GM23338 (cell line): Measurements from ENCODE around the gene CSF2. TPM values are rescaled to one million over a fixed set of nuclear protein-coding genes. Genes with fewer than 3 reads are reported as not detected.

Experiments used
- ATAC-seq: fragments of 200-7000 bp; cut with Tn5 transposase; 3 replicates; pipeline ENCODE4 v1.9.1; 2020
- DNase-seq: peaks from one replicate; pipeline ENCODE4 v3.0.0-alpha.2; 2015; ENCODE audit warnings: low spot score
- H2AFZ ChIP-seq: fragments of 200-600 bp; sonication (generic); 2 replicates; pipeline ENCODE4 v1.8.0; 2016; ENCODE audit warnings: antibody characterized with exemption, mild to moderate bottlenecking, moderate library complexity
- H3F3A ChIP-seq: fragments of 200-600 bp; sonication (generic); replicated peaks from 2 replicates; pipeline ENCODE4 v1.8.0; 2017; ENCODE audit warnings: antibody characterized with exemption, mixed run types, low read depth
- H3K27ac ChIP-seq: fragments of 200-600 bp; sonication (generic); 2 replicates; pipeline ENCODE4 v1.6.1; 2016; ENCODE audit warnings: low read depth
- H3K27me3 ChIP-seq: fragments of 200-600 bp; sonication (generic); 2 replicates; pipeline ENCODE4 v1.8.0; 2016; ENCODE audit warnings: mild to moderate bottlenecking, mixed run types, moderate library complexity; ENCODE audit not compliant: insufficient read depth
- H3K36me3 ChIP-seq: fragments of 200-600 bp; sonication (generic); 2 replicates; pipeline ENCODE4 v1.8.0; 2016; ENCODE audit warnings: mild to moderate bottlenecking; ENCODE audit not compliant: insufficient read depth
- H3K4me1 ChIP-seq: fragments of 200-600 bp; sonication (generic); 2 replicates; pipeline ENCODE4 v1.8.0; 2016; ENCODE audit warnings: mild to moderate bottlenecking, moderate library complexity; ENCODE audit not compliant: insufficient read depth
- H3K4me2 ChIP-seq: fragments of 200-600 bp; sonication (generic); 2 replicates; pipeline ENCODE4 v1.7.1; 2017; ENCODE audit warnings: mixed run types
- H3K4me3 ChIP-seq: fragments of 200-600 bp; sonication (generic); 2 replicates; pipeline ENCODE4 v1.6.1; 2016; ENCODE audit warnings: mixed run types
- H3K79me2 ChIP-seq: fragments of 200-600 bp; sonication (generic); replicated peaks from 2 replicates; pipeline ENCODE4 v1.8.0; 2017; ENCODE audit warnings: mild to moderate bottlenecking; ENCODE audit not compliant: insufficient read depth
- H3K9me2 ChIP-seq: fragments of 200-600 bp; sonication (generic); 2 replicates; pipeline ENCODE4 v1.8.0; 2017; ENCODE audit not compliant: insufficient read depth
- H4K20me1 ChIP-seq: fragments of 200-600 bp; sonication (generic); replicated peaks from 2 replicates; pipeline ENCODE4 v1.8.0; 2017; ENCODE audit warnings: mild to moderate bottlenecking; ENCODE audit not compliant: insufficient read depth
- H3K27ac Mint-ChIP-seq: 2 replicates; pipeline ENCODE4 v1.8.0; 2020; ENCODE audit warnings: inconsistent platforms, mild to moderate bottlenecking, moderate library complexity, mixed read lengths
- H3K27me3 Mint-ChIP-seq: 3 replicates; pipeline ENCODE4 v1.8.0; 2022; ENCODE audit warnings: low read depth, mild to moderate bottlenecking, moderate library complexity, mixed read lengths, inconsistent platforms; ENCODE audit not compliant: insufficient read depth, poor library complexity
- H3K36me3 Mint-ChIP-seq: 3 replicates; pipeline ENCODE4 v1.8.0; 2021; ENCODE audit warnings: low read depth, mild to moderate bottlenecking, inconsistent platforms, moderate library complexity, mixed read lengths
- H3K4me1 Mint-ChIP-seq: 3 replicates; pipeline ENCODE4 v1.8.0; 2020; ENCODE audit warnings: mild to moderate bottlenecking, inconsistent platforms, mixed read lengths
- H3K4me3 Mint-ChIP-seq: 3 replicates; pipeline ENCODE4 v1.8.0; 2021; ENCODE audit warnings: moderate library complexity, mild to moderate bottlenecking, inconsistent platforms, mixed read lengths
- H3K9me3 Mint-ChIP-seq: 3 replicates; pipeline ENCODE4 v1.8.0; 2020; ENCODE audit warnings: moderate library complexity, mild to moderate bottlenecking, inconsistent platforms, mixed read lengths
- CREB1 ChIP-seq: fragments of 250-450 bp; sonication (Bioruptor Pico); IDR thresholded peaks from 2 replicates; pipeline ENCODE4 v1.5.0; 2020; ENCODE audit warnings: low read depth, mild to moderate bottlenecking, moderate library complexity
- ETS1 ChIP-seq: IDR thresholded peaks from 2 replicates; pipeline ENCODE4 v1.6.1; 2016; ENCODE audit warnings: antibody characterized with exemption
- EZH2 ChIP-seq: fragments of 200-600 bp; sonication (generic); IDR thresholded peaks from one replicate; pipeline ENCODE4 v1.8.0; 2017; ENCODE audit warnings: antibody characterized with exemption, mild to moderate bottlenecking, low read depth; ENCODE audit not compliant: unreplicated experiment
- EZH2phosphoT487 ChIP-seq: fragments of 200-600 bp; sonication (generic); IDR thresholded peaks from one replicate; pipeline ENCODE4 v1.8.1; 2018; ENCODE audit warnings: antibody characterized with exemption; ENCODE audit not compliant: unreplicated experiment
- JUNB ChIP-seq: IDR thresholded peaks from one replicate; pipeline ENCODE4 v1.6.1; 2016; ENCODE audit warnings: antibody characterized with exemption; ENCODE audit not compliant: unreplicated experiment
- NANOG ChIP-seq: IDR thresholded peaks from 2 replicates; pipeline ENCODE4 v1.6.1; 2016; ENCODE audit warnings: antibody characterized with exemption, borderline replicate concordance
- POLR2AphosphoS5 ChIP-seq: IDR thresholded peaks from 2 replicates; pipeline ENCODE4 v1.6.1; 2016; ENCODE audit warnings: antibody characterized with exemption, low read depth
- STAT1 ChIP-seq: IDR thresholded peaks from one replicate; pipeline ENCODE4 v1.6.1; 2016; ENCODE audit warnings: antibody characterized with exemption; ENCODE audit not compliant: unreplicated experiment
- ZNF114 ChIP-seq: fragments of 250-450 bp; sonication (Bioruptor Pico); IDR thresholded peaks from 2 replicates; pipeline ENCODE4 v1.5.0; 2020; ENCODE audit warnings: mild to moderate bottlenecking, moderate library complexity
- ZNF331 ChIP-seq: fragments of 250-450 bp; sonication (Bioruptor Pico); IDR thresholded peaks from 2 replicates; pipeline ENCODE4 v1.5.0; 2020; ENCODE audit warnings: low read depth, mild to moderate bottlenecking, moderate library complexity
- polyA plus RNA-seq: library from polyadenylated mRNA; unstranded; fragments of >200 nt; fragmentation: Nextera tagmentation; extraction: Ambion mirVana; gene quantifications from 2 replicates; pipeline ENCODE4 v1.2.1, GENCODE V29; 2016
- total RNA-seq: library from RNA; depleted of rRNA; stranded (reverse); fragments of >200 nt; shearing (Covaris generic); gene quantifications from 2 replicates; pipeline ENCODE4 v1.2.3, GENCODE V29; 2014
- TF ChIP-seq, protein P1 (sequence below), 2 experiments: fragments of 200-600 bp in 1 of 2; sonication (generic) in 1 of 2; conservative IDR thresholded peaks; 2 replicates each; pipeline versions ENCODE4 v1.5.1 to v1.6.1; 2016 to 2017; ENCODE audit warnings: antibody characterized with exemption in 2 of 2, low read depth in 2 of 2, mild to moderate bottlenecking in 2 of 2, moderate library complexity in 1 of 2
- TF ChIP-seq, protein P2 (sequence below): IDR thresholded peaks from one replicate; pipeline ENCODE4 v1.6.1; 2018; ENCODE audit warnings: antibody characterized with exemption; ENCODE audit not compliant: unreplicated experiment
- TF ChIP-seq, protein P3 (sequence below): fragments of 250-450 bp; sonication (Bioruptor Pico); IDR thresholded peaks from 2 replicates; pipeline ENCODE4 v1.5.0; 2020; ENCODE audit warnings: mild to moderate bottlenecking, moderate library complexity

Gene CSF2
- total and polyA plus RNA-seq, 2 experiments from 2014 or later, result not detected

DNA sequence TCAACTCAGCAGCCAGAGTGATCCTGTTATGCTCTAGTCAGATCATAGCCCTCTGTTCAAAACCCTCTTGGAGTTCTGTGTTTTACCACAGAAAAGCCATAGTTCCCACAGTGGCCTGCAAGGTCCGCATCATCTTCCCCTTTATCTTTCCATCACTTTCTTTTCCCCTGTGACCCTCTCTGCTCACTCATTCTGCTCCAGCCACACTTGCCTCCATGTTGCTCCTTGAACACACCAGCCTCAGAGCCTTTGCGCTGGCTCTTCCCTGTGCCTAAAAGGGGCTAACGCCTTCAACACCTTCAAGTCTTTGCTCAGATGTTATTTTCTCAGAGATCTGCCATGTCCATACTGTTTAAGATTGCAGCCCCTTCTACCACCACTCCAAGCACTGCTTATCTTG is 26.3 kb downstream of the CSF2 start:
- Histone ChIP-seq H3K27ac (no peak overlapping the region), H3K36me3 (no peaks in the 10 kb centered on the region), H3K27me3 (no peaks in the 10 kb centered on the region), H3K79me2 (no peaks in the 10 kb centered on the region), H3K4me3 (no peak overlapping the region), H2AFZ (no peak overlapping the region), H3F3A (no peaks in the 10 kb centered on the region), H3K4me2 (no peak overlapping the region), H4K20me1 (no peaks in the 10 kb centered on the region), H3K4me1 (no peaks in the 10 kb centered on the region), H3K9me2 (no peaks in the 10 kb centered on the region)
- no peak overlapping the region for H3K4me3 Mint-ChIP-seq
- no peak overlapping the region for H3K27ac Mint-ChIP-seq
- H3K4me1 Mint-ChIP-seq, result no peaks in the 10 kb centered on the region
- ATAC-seq (no peak), DNase-seq (no peak)
- H3K9me3 Mint-ChIP-seq, result no peaks in the 10 kb centered on the region
- TF ChIP-seq STAT1 (no peak), NANOG (no peak), EZH2phosphoT487 (no peak), ZNF114 (CRISPR knock-in tag) (no peak), ETS1 (no peak), CREB1 (CRISPR knock-in tag) (no peak), EZH2 (no peak), ZNF331 (no peak), JUNB (no peak), POLR2AphosphoS5 (no peak)
- TF ChIP-seq, protein P1, sequence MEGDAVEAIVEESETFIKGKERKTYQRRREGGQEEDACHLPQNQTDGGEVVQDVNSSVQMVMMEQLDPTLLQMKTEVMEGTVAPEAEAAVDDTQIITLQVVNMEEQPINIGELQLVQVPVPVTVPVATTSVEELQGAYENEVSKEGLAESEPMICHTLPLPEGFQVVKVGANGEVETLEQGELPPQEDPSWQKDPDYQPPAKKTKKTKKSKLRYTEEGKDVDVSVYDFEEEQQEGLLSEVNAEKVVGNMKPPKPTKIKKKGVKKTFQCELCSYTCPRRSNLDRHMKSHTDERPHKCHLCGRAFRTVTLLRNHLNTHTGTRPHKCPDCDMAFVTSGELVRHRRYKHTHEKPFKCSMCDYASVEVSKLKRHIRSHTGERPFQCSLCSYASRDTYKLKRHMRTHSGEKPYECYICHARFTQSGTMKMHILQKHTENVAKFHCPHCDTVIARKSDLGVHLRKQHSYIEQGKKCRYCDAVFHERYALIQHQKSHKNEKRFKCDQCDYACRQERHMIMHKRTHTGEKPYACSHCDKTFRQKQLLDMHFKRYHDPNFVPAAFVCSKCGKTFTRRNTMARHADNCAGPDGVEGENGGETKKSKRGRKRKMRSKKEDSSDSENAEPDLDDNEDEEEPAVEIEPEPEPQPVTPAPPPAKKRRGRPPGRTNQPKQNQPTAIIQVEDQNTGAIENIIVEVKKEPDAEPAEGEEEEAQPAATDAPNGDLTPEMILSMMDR (conservative IDR thresholded peaks at IDR 0.05; ENCODE audit: low read depth in 2 of 2), result no peak
- TF ChIP-seq, protein P2, sequence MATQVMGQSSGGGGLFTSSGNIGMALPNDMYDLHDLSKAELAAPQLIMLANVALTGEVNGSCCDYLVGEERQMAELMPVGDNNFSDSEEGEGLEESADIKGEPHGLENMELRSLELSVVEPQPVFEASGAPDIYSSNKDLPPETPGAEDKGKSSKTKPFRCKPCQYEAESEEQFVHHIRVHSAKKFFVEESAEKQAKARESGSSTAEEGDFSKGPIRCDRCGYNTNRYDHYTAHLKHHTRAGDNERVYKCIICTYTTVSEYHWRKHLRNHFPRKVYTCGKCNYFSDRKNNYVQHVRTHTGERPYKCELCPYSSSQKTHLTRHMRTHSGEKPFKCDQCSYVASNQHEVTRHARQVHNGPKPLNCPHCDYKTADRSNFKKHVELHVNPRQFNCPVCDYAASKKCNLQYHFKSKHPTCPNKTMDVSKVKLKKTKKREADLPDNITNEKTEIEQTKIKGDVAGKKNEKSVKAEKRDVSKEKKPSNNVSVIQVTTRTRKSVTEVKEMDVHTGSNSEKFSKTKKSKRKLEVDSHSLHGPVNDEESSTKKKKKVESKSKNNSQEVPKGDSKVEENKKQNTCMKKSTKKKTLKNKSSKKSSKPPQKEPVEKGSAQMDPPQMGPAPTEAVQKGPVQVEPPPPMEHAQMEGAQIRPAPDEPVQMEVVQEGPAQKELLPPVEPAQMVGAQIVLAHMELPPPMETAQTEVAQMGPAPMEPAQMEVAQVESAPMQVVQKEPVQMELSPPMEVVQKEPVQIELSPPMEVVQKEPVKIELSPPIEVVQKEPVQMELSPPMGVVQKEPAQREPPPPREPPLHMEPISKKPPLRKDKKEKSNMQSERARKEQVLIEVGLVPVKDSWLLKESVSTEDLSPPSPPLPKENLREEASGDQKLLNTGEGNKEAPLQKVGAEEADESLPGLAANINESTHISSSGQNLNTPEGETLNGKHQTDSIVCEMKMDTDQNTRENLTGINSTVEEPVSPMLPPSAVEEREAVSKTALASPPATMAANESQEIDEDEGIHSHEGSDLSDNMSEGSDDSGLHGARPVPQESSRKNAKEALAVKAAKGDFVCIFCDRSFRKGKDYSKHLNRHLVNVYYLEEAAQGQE, result no peak
- TF ChIP-seq, protein P3, sequence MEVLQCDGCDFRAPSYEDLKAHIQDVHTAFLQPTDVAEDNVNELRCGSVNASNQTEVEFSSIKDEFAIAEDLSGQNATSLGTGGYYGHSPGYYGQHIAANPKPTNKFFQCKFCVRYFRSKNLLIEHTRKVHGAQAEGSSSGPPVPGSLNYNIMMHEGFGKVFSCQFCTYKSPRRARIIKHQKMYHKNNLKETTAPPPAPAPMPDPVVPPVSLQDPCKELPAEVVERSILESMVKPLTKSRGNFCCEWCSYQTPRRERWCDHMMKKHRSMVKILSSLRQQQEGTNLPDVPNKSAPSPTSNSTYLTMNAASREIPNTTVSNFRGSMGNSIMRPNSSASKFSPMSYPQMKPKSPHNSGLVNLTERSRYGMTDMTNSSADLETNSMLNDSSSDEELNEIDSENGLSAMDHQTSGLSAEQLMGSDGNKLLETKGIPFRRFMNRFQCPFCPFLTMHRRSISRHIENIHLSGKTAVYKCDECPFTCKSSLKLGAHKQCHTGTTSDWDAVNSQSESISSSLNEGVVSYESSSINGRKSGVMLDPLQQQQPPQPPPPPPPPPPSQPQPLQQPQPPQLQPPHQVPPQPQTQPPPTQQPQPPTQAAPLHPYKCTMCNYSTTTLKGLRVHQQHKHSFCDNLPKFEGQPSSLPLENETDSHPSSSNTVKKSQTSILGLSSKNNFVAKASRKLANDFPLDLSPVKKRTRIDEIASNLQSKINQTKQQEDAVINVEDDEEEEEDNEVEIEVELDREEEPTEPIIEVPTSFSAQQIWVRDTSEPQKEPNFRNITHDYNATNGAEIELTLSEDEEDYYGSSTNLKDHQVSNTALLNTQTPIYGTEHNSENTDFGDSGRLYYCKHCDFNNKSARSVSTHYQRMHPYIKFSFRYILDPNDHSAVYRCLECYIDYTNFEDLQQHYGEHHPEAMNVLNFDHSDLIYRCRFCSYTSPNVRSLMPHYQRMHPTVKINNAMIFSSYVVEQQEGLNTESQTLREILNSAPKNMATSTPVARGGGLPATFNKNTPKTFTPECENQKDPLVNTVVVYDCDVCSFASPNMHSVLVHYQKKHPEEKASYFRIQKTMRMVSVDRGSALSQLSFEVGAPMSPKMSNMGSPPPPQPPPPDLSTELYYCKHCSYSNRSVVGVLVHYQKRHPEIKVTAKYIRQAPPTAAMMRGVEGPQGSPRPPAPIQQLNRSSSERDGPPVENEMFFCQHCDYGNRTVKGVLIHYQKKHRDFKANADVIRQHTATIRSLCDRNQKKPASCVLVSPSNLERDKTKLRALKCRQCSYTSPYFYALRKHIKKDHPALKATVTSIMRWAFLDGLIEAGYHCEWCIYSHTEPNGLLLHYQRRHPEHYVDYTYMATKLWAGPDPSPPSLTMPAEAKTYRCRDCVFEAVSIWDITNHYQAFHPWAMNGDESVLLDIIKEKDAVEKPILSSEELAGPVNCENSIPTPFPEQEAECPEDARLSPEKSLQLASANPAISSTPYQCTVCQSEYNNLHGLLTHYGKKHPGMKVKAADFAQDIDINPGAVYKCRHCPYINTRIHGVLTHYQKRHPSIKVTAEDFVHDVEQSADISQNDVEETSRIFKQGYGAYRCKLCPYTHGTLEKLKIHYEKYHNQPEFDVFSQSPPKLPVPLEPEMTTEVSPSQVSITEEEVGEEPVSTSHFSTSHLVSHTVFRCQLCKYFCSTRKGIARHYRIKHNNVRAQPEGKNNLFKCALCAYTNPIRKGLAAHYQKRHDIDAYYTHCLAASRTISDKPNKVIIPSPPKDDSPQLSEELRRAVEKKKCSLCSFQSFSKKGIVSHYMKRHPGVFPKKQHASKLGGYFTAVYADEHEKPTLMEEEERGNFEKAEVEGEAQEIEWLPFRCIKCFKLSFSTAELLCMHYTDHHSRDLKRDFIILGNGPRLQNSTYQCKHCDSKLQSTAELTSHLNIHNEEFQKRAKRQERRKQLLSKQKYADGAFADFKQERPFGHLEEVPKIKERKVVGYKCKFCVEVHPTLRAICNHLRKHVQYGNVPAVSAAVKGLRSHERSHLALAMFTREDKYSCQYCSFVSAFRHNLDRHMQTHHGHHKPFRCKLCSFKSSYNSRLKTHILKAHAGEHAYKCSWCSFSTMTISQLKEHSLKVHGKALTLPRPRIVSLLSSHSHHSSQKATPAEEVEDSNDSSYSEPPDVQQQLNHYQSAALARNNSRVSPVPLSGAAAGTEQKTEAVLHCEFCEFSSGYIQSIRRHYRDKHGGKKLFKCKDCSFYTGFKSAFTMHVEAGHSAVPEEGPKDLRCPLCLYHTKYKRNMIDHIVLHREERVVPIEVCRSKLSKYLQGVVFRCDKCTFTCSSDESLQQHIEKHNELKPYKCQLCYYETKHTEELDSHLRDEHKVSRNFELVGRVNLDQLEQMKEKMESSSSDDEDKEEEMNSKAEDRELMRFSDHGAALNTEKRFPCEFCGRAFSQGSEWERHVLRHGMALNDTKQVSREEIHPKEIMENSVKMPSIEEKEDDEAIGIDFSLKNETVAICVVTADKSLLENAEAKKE (CRISPR knock-in tag), result no peak
- H3K27me3 Mint-ChIP-seq, result no peaks in the 10 kb centered on the region
- H3K36me3 Mint-ChIP-seq, result no peaks in the 10 kb centered on the region
